Measurements from ENCODE around the gene AFF4.

Gene AFF4

DNA sequence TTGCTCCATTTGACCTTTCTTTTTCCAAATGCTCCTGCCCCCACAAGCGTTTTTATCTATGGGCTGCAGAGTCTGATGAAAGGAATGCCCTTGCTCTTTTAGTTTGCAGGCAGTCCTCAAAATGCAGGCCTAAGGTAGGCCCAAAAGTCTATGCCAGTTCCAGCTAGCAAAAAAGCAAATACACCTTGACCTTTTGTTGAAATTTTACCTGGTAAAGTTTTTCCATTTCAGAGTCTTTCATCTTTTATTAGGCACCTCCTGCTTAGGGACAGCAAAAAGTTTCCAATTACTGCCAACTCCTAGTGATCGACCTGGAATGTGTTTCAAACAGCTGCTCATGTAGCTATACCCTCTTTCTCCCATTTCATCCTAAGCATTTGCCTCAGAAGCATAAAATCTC is 92.6 kb downstream of the AFF4 start:
- TF ChIP-seq, protein P1, sequence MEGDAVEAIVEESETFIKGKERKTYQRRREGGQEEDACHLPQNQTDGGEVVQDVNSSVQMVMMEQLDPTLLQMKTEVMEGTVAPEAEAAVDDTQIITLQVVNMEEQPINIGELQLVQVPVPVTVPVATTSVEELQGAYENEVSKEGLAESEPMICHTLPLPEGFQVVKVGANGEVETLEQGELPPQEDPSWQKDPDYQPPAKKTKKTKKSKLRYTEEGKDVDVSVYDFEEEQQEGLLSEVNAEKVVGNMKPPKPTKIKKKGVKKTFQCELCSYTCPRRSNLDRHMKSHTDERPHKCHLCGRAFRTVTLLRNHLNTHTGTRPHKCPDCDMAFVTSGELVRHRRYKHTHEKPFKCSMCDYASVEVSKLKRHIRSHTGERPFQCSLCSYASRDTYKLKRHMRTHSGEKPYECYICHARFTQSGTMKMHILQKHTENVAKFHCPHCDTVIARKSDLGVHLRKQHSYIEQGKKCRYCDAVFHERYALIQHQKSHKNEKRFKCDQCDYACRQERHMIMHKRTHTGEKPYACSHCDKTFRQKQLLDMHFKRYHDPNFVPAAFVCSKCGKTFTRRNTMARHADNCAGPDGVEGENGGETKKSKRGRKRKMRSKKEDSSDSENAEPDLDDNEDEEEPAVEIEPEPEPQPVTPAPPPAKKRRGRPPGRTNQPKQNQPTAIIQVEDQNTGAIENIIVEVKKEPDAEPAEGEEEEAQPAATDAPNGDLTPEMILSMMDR (IDR thresholded peaks at IDR 0.05; ENCODE audit: low read depth, low read length) = no peak
- H3K4me3 ChIP-seq (replicated peaks in 1 of 2; ENCODE audit: low read depth in 2 of 2, low read length in 2 of 2) = no peak overlapping the region
- DNase-seq (ENCODE audit: low read depth in 2 of 2) = no peak

DNA sequence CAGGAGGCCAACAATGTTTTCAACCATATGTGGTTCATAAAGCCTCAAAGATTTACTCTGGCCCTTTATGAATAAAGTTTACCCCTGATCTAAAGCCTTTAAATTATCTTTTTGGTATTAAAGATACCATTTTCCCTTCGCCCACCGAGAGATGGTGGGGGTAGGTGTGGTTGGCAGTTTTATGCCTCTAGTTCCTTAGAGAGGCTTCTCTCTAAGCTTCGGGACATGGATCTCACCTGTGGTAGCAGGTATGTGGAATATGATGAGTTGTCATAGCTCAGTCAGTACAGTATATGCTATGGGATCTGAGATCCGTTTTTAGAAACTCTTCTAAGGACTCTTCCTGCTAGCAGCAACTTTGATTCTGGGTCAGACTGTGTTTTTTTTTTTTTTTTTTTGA is 94.7 kb downstream of the AFF4 start:
- TF ChIP-seq, protein P1 (IDR thresholded peaks at IDR 0.05; ENCODE audit: low read depth, low read length) = no peak
- H3K4me3 ChIP-seq (replicated peaks in 1 of 2; ENCODE audit: low read depth in 2 of 2, low read length in 2 of 2) = no peak overlapping the region
- no peak for DNase-seq (ENCODE audit: low read depth in 2 of 2)

DNA sequence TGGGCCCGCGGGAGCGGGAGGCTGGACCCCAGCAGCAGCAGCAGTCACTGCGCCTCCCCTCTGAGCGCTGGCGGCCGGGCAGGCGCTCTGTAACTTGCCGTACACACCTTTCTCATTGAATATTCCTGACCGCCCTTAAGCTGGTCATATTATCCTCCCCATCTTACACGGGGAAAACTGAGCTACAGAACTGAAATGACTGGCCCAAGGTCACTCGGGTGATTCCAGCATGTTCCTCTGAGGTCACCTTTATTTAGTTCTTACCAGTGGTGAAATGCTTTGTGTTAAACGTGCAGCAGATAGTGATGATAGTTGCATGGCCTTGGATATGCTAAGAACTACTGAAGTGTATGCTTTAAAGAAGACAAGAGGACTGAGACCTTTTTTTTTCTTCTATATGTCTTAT is 96.4 kb downstream of the AFF4 start:
- TF ChIP-seq, protein P1 (IDR thresholded peaks at IDR 0.05; ENCODE audit: low read depth, low read length) = no peak
- DNase-seq (ENCODE audit: low read depth in 2 of 2) = no peak

DNA sequence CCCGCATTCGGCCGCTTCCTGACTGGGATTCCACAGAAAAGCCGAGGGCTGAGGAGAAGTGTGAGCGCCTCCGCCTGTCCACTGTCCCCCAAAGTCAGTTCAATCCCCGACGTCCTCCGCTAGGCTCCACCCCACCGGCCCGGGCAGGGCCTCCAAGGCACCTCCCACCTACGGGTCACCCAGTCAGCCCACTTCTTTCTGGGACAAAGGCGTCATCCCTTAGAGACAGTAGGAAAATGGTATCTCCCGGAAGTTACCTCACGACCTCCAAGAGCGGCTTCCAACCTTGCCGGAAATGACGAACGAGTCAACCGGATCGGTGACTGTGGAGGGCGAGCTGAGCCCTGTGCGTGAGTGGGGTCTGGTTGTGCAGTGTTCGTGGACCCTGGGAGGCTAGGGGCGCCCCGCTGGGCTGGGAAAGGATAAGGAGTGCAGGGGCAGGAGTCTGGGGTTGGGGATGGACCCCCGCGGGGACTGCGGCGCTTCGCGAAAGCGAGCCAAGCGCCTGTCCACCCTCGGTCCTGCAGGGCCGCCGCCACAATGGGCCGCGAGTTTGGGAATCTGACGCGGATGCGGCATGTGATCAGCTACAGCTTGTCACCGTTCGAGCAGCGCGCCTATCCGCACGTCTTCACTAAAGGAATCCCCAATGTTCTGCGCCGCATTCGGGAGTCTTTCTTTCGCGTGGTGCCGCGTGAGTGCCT is 96.9 kb downstream of the AFF4 start, which contains the start of the genes GDF9 and UQCRQ:
Gene GDF9, minus strand, starts transcription at position 128 of the 704 bp plus-strand sequence. CDS start 1,936 bp downstream, outside the sequence.
Gene UQCRQ, plus strand, starts transcription at position 301 of the 704 bp plus-strand sequence. Its CDS starts 240 bp downstream, at position 541.
- DNase-seq (ENCODE audit: low read depth in 2 of 2) = peak; percentile 100
- TF ChIP-seq, protein P1 (IDR thresholded peaks at IDR 0.05; ENCODE audit: low read depth, low read length) = peak; percentile 33
- peak within 1 kb of the TSS; percentile 89 to 90 for H3K4me3 ChIP-seq (replicated peaks in 1 of 2; ENCODE audit: low read depth in 2 of 2, low read length in 2 of 2)

More for the DNA sequence above, 96.4 kb downstream of the AFF4 start:
- peak overlapping the region; percentile 89 to 90 for H3K4me3 ChIP-seq (replicated peaks in 1 of 2; ENCODE audit: low read depth in 2 of 2, low read length in 2 of 2)

DNA sequence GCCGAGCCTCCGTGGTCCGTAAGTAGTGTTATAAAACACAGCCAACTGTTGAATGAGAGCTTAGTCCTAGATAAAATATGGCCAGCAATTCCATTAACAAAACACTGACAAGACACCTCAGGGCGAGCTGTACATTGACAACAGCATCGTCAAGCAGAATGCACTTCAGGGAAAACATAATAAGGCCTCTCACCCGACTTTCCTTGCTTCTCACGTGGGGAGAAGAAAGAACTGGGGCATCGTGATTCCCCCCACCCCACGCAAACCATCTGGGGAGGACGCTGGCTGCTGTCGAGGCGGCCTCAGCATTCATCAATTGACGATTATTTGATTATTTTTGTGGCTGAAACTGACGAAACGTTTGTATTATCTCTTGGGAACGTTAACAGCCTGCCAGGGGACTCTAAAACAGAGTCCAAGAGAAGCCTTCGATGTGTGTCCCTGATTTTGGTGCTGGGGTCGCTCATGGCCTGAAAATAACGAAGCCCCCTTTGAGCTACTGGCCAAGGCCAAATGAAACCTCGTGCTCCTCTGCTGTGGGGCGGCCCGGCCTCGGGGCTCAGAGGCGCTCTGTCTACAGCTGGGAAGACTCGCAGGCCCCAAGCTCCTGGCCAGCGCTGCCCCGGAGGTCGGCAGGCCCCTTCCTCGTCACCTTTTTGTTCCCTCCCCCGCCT is 97.6 kb downstream of the AFF4 start:
- TF ChIP-seq, protein P1 (IDR thresholded peaks at IDR 0.05; ENCODE audit: low read depth, low read length) = no peak
- H3K4me3 ChIP-seq (replicated peaks in 1 of 2; ENCODE audit: low read depth in 2 of 2, low read length in 2 of 2) = peak overlapping the region; percentile 89 to 90
- no peak for DNase-seq (ENCODE audit: low read depth in 2 of 2)

DNA sequence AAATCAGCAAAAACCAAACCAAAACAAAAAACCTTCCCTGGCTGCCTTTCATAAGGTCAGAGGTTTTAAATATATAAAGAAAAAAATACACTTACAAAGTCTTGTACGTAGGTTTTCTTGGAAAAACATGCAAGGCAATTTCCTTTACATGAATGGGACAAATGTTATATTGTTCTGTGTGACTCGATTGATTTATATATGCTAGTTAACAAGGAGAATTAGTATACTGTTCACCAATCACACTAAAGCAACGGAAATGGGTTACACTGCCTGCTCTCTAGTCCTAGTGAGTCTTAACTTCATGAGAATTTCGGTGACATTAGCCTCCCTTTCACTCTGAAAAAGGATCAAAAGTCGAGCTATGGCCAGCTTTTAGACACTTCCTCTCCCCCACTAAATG is 102.7 kb downstream of the AFF4 start:
- TF ChIP-seq, protein P1 (IDR thresholded peaks at IDR 0.05; ENCODE audit: low read depth, low read length) = no peak
- DNase-seq (ENCODE audit: low read depth in 2 of 2) = no peak
- no peak overlapping the region for H3K4me3 ChIP-seq (replicated peaks in 1 of 2; ENCODE audit: low read depth in 2 of 2, low read length in 2 of 2)
